Loucy (cell line): ENCODE data around the gene ZFHX2.

Source experiments
- H2AFZ ChIP-seq: fragments of 200-600 bp; sonication (generic); 2 replicates; pipeline ENCODE4 v1.6.0; 2016; ENCODE audit warnings: antibody characterized with exemption, mild to moderate bottlenecking, low read length, moderate library complexity
- H3F3A ChIP-seq: fragments of 200-600 bp; 2 replicates; pipeline ENCODE4 v1.6.0; 2016; ENCODE audit warnings: antibody characterized with exemption, low read depth, mild to moderate bottlenecking
- H3K27me3 ChIP-seq: fragments of 200-600 bp; sonication (generic); 2 replicates; pipeline ENCODE4 v1.6.1; 2014; ENCODE audit warnings: low read length, mild to moderate bottlenecking; ENCODE audit not compliant: insufficient read depth, poor library complexity, severe bottlenecking
- H3K36me3 ChIP-seq: fragments of 200-600 bp; sonication (generic); 2 replicates; pipeline ENCODE4 v1.6.1; 2016; ENCODE audit warnings: low read length; ENCODE audit not compliant: insufficient read depth
- H3K4me1 ChIP-seq: fragments of 200-600 bp; sonication (generic); 2 replicates; pipeline ENCODE4 v1.5.1; 2014; ENCODE audit warnings: low read length, mild to moderate bottlenecking; ENCODE audit not compliant: insufficient read depth, poor library complexity, severe bottlenecking
- H3K4me2 ChIP-seq: fragments of 200-600 bp; sonication (generic); 2 replicates; pipeline ENCODE4 v1.6.0; 2014; ENCODE audit warnings: antibody characterized with exemption, low read length, low read depth, mild to moderate bottlenecking; ENCODE audit not compliant: poor library complexity, severe bottlenecking
- H3K4me3 ChIP-seq: fragments of 200-600 bp; sonication (generic); 2 replicates; pipeline ENCODE4 v1.5.1; 2014; ENCODE audit warnings: low read length, mild to moderate bottlenecking, mixed read lengths; ENCODE audit not compliant: poor library complexity, severe bottlenecking
- H3K79me2 ChIP-seq: fragments of 200-600 bp; sonication (generic); 2 replicates; pipeline ENCODE4 v1.6.1; 2014; ENCODE audit warnings: low read length; ENCODE audit not compliant: insufficient read depth
- H3K9ac ChIP-seq: fragments of 200-600 bp; sonication (generic); 2 replicates; pipeline ENCODE4 v1.6.0; 2014; ENCODE audit warnings: mild to moderate bottlenecking, low read depth, low read length, moderate library complexity; ENCODE audit not compliant: poor library complexity, severe bottlenecking
- H3K9me2 ChIP-seq: fragments of 200-600 bp; sonication (generic); replicated peaks from 2 replicates; pipeline ENCODE4 v1.6.1; 2016; ENCODE audit warnings: low read depth, low read length, mixed read lengths
- H3K9me3 ChIP-seq: fragments of 200-600 bp; sonication (generic); 2 replicates; pipeline ENCODE4 v1.6.1; 2014; ENCODE audit warnings: mild to moderate bottlenecking, antibody characterized with exemption, low read length, low read depth; ENCODE audit not compliant: insufficient read depth
- H4K20me1 ChIP-seq: fragments of 200-600 bp; sonication (generic); 2 replicates; pipeline ENCODE4 v1.6.0; 2014; ENCODE audit warnings: antibody characterized with exemption, low read length, mild to moderate bottlenecking; ENCODE audit not compliant: insufficient read depth, poor library complexity, severe bottlenecking
- CTCF ChIP-seq: fragments of 200-600 bp; sonication (generic); conservative IDR thresholded peaks from 2 replicates; pipeline ENCODE4 v1.5.1; 2014; ENCODE audit warnings: mild to moderate bottlenecking, antibody characterized with exemption, low read length
- EZH2phosphoT487 ChIP-seq: fragments of 200-600 bp; IDR thresholded peaks from 2 replicates; pipeline ENCODE4 v1.6.1; 2018; ENCODE audit warnings: antibody characterized with exemption, mild to moderate bottlenecking, moderate library complexity, borderline replicate concordance

Gene ZFHX2

DNA sequence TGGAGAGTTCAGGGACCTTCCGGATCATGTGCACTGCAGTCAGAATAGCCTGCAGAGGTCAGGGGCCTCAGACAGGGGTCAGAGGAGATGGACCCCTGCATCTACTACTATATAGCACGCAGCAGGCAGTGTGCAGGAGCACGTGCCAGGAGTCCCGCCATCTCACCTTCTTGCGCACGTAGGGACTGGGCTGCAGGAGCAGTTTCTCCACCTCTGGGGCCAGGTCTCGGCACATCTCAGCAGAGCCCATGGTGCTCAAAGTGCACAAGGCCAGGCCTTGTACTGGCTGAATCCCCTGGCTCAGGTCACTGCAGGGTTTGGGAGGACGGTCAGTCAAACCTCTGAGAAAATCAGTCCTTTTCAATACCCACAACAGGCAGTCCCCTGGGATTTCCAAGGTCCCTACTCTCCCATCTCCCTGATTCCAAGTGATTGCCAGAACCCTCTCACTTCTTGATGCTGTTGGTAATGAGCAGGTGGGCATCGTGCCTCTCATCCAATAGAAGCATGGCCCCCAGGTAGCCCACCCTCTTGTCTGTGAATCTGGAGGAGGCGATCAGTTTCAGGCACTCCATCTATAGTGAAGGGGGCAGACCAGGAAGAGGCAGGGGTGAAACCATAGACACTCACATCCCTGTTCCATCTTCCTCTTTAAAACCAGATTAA is 14.7 kb upstream of the ZFHX2 start:
- peaks cover 24% of the 10 kb centered on the region for H3K4me1 ChIP-seq
- H3K27me3 ChIP-seq = no peaks in the 10 kb centered on the region
- TF ChIP-seq CTCF (no peak), EZH2phosphoT487 (no peak)
- H3K9me2 ChIP-seq = no peaks in the 10 kb centered on the region
- peaks cover 27% of the 10 kb centered on the region; the same call in 1 of the 2 replicates for H3K36me3 ChIP-seq
- H3K4me3 ChIP-seq = peak overlapping the region; percentile 92
- H3F3A ChIP-seq = peaks cover 8% of the 10 kb centered on the region; the same call in 1 of the 2 replicates
- no peak overlapping the region for H2AFZ ChIP-seq
- H3K9me3 ChIP-seq = no peaks in the 10 kb centered on the region
- H4K20me1 ChIP-seq = peaks cover 19% of the 10 kb centered on the region
- peak overlapping the region; percentile 83 for H3K9ac ChIP-seq
- H3K79me2 ChIP-seq = peaks cover 25% of the 10 kb centered on the region
- H3K4me2 ChIP-seq = peak overlapping the region; percentile 90

DNA sequence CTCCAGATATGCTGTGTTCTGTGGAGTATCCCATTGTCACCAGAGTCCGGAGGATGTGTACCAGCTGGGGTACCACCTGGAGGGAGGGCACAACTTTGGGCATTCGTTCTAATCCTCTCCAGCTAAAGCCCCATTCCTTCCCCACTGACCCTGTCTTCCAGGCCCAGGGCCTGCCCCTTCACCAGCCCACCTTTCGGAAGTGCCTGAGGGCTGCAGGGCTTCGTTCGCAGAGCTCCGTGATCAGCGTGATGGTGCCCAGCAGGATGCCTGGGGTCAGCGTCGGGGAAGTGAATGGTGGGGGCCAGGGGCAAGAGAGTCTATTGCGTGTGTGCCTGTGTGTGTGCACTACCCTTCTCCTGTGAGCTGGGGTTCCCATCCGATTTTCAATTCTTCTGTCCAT is 14.1 kb upstream of the ZFHX2 start:
- no peak overlapping the region for H3K4me3 ChIP-seq
- no peaks in the 10 kb centered on the region for H3K27me3 ChIP-seq
- H3K79me2 ChIP-seq = peaks cover 25% of the 10 kb centered on the region
- peaks cover 8% of the 10 kb centered on the region; the same call in 1 of the 2 replicates for H3F3A ChIP-seq
- H3K9me3 ChIP-seq = no peaks in the 10 kb centered on the region
- TF ChIP-seq CTCF (no peak), EZH2phosphoT487 (no peak)
- no peak overlapping the region for H3K9ac ChIP-seq
- no peak overlapping the region for H2AFZ ChIP-seq
- H3K9me2 ChIP-seq = no peaks in the 10 kb centered on the region
- H3K4me2 ChIP-seq = no peak overlapping the region
- peaks cover 32% of the 10 kb centered on the region; the same call in 1 of the 2 replicates for H3K36me3 ChIP-seq
- peaks cover 19% of the 10 kb centered on the region for H4K20me1 ChIP-seq
- peaks cover 24% of the 10 kb centered on the region for H3K4me1 ChIP-seq

GRCh38 chr14:23564876-23565275 is 13.3 kb upstream of the ZFHX2 start:
- H3K9me3 ChIP-seq = no peaks in the 10 kb centered on the region
- no peaks in the 10 kb centered on the region for H3K9me2 ChIP-seq
- H3K4me2 ChIP-seq = no peak overlapping the region
- H3K4me3 ChIP-seq = no peak overlapping the region
- peaks cover 25% of the 10 kb centered on the region for H3K79me2 ChIP-seq
- H3F3A ChIP-seq = peaks cover 8% of the 10 kb centered on the region; the same call in 1 of the 2 replicates
- H3K9ac ChIP-seq = no peak overlapping the region
- H4K20me1 ChIP-seq = peaks cover 19% of the 10 kb centered on the region
- H3K27me3 ChIP-seq = no peaks in the 10 kb centered on the region
- peaks cover 35% of the 10 kb centered on the region; the same call in 1 of the 2 replicates for H3K36me3 ChIP-seq
- peaks cover 24% of the 10 kb centered on the region for H3K4me1 ChIP-seq
- H2AFZ ChIP-seq = no peak overlapping the region
- no peak for TF ChIP-seq EZH2phosphoT487
- no peak for TF ChIP-seq CTCF
